ENCODE measurements around the gene PAOX. TPM values are rescaled to one million over a fixed set of nuclear protein-coding genes. Genes with fewer than 3 reads are reported as not detected.
"Not testable (repeated sequence)": the region's sequence is repeated elsewhere in the genome, so short reads cannot be mapped to it uniquely, and the experiment has no call there.

PAOX gene
- total and polyA plus RNA-seq, 4 donors = 4.4 to 7.0 (median 6.6) TPM

GRCh38 chr10:133373174-133374090, 5.6 kb upstream of the PAOX start, which contains the start of gene ECHS1:
TSS of gene ECHS1 (minus strand) at chr10:133373354. CDS start at chr10:133373333, 21 bp downstream.
- ATAC-seq (ENCODE audit: insufficient read depth, low FRiP score) (peak; percentile 97), DNase-seq (peak; percentile 96 to 97 (median 96))
- Histone ChIP-seq H3K4me3 (peak within 1 kb of the TSS; percentile 92), H3K4me1 (ENCODE audit: control insufficient read depth in 5 of 5, insufficient read depth in 5 of 5, low read length in 5 of 5) (peaks cover 0 to 10% (median 5%) of the 10 kb centered on the region in 5 donors), H3K9ac (ENCODE audit: insufficient read depth in 1 of 2, low read length in 2 of 2) (no peak within 1 kb of the TSS), H3K9me3 (ENCODE audit: control insufficient read depth in 4 of 4, insufficient read depth in 3 of 4, low read length in 3 of 4) (no peaks in the 10 kb centered on the region), H3K36me3 (ENCODE audit: control insufficient read depth in 4 of 4, insufficient read depth in 4 of 4, low read length in 4 of 4) (peaks cover 0 to 24% (median 16%) of the 10 kb centered on the region in 4 donors), H3K27me3 (ENCODE audit: control insufficient read depth in 3 of 3, insufficient read depth in 3 of 3, low read length in 2 of 3) (no peaks in the 10 kb centered on the region), H3K27ac (ENCODE audit: low read depth in 1 of 2, low read length in 1 of 2) (peak within 1 kb of the TSS; percentile 85 to 87)
- TF ChIP-seq, protein P1, sequence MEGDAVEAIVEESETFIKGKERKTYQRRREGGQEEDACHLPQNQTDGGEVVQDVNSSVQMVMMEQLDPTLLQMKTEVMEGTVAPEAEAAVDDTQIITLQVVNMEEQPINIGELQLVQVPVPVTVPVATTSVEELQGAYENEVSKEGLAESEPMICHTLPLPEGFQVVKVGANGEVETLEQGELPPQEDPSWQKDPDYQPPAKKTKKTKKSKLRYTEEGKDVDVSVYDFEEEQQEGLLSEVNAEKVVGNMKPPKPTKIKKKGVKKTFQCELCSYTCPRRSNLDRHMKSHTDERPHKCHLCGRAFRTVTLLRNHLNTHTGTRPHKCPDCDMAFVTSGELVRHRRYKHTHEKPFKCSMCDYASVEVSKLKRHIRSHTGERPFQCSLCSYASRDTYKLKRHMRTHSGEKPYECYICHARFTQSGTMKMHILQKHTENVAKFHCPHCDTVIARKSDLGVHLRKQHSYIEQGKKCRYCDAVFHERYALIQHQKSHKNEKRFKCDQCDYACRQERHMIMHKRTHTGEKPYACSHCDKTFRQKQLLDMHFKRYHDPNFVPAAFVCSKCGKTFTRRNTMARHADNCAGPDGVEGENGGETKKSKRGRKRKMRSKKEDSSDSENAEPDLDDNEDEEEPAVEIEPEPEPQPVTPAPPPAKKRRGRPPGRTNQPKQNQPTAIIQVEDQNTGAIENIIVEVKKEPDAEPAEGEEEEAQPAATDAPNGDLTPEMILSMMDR (IDR thresholded peaks at IDR 0.05; ENCODE audit: control extremely low read depth, extremely low read depth) = no peak
- WGBS, 2 donors = 1 to 2% methylated on average over 24 to 89 of the region's 89 CpGs

DNA sequence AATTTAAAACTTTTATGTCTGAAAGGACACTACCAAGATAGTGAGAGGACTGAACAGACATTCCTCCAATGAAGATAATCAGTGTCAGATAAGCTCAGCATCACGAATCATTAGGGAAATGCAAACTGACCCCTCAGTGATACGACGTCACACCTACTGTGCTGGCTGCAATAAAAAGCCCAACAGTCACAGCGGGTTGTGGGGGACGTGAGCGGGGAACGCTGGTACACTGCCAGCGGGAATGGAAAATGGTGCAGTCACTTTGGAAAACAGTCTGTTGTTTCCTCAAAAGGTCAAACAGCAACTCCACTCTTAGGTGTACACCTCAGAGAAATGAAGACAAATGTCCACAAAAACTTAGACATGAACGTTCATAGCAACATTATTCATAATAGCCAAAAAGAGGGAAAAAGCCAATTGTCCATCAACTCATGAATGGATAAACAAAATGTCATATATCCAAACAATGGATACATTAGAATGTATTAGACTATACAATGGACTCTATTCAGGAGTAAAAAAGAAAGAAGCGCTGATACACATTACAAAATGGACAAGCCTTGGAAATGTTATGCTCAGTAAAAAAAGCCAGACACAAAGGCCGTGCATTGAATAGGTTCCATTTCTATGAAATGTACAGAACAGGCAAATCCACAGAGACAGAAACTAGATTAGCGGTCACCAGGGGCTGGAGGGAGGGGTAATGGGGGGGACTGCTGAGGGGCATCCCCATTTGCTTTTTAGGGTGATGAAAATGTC, 3.5 kb upstream of the PAOX start:
- no peak overlapping the region for H3K9ac ChIP-seq (ENCODE audit: insufficient read depth in 1 of 2, low read length in 2 of 2)
- H3K27me3 ChIP-seq (ENCODE audit: control insufficient read depth in 3 of 3, insufficient read depth in 3 of 3, low read length in 2 of 3) = no peaks in the 10 kb centered on the region
- peaks cover 0 to 6% (median 2%) of the 10 kb centered on the region in 4 donors for H3K36me3 ChIP-seq (ENCODE audit: control insufficient read depth in 4 of 4, insufficient read depth in 4 of 4, low read length in 4 of 4)
- no peaks in the 10 kb centered on the region for H3K9me3 ChIP-seq (ENCODE audit: control insufficient read depth in 4 of 4, insufficient read depth in 3 of 4, low read length in 3 of 4)
- peak in 1 of 3 donors; percentile 7 for DNase-seq
- TF ChIP-seq, protein P1 (IDR thresholded peaks at IDR 0.05; ENCODE audit: control extremely low read depth, extremely low read depth) = no peak
- no peak for ATAC-seq (ENCODE audit: insufficient read depth, low FRiP score)
- WGBS, 2 donors = 89 to 94% methylated on average over 12 of the region's 12 CpGs
- no peak overlapping the region for H3K27ac ChIP-seq (ENCODE audit: low read depth in 1 of 2, low read length in 1 of 2)
- no peak overlapping the region for H3K4me3 ChIP-seq
- peaks cover 0 to 18% (median 5%) of the 10 kb centered on the region in 5 donors for H3K4me1 ChIP-seq (ENCODE audit: control insufficient read depth in 5 of 5, insufficient read depth in 5 of 5, low read length in 5 of 5)

- H3K27ac ChIP-seq (ENCODE audit: low read depth in 1 of 2, low read length in 1 of 2); H3K36me3 ChIP-seq (ENCODE audit: control insufficient read depth in 4 of 4, insufficient read depth in 4 of 4, low read length in 4 of 4); H3K4me3 ChIP-seq; H3K27me3 ChIP-seq (ENCODE audit: control insufficient read depth in 3 of 3, insufficient read depth in 3 of 3, low read length in 2 of 3); H3K9ac ChIP-seq (ENCODE audit: insufficient read depth in 1 of 2, low read length in 2 of 2); ATAC-seq (ENCODE audit: insufficient read depth, low FRiP score); DNase-seq; H3K9me3 ChIP-seq (ENCODE audit: control insufficient read depth in 4 of 4, insufficient read depth in 3 of 4, low read length in 3 of 4): not testable (repeated sequence)
- H3K4me1 ChIP-seq (ENCODE audit: control insufficient read depth in 5 of 5, insufficient read depth in 5 of 5, low read length in 5 of 5) = peaks cover 0 to 18% (median 5%) of the 10 kb centered on the region in 5 donors
- 97 to 99% methylated on average over 5 of the region's 5 CpGs for WGBS, 2 donors
Measured at GRCh38 chr10:133376183-133376582, 2.9 kb upstream of the PAOX start.

All from lung (tissue), 12 donors.